GM21717 (cell line): Measurements from ENCODE around the gene GBX2.

Source experiments
- ATAC-seq: cut with Tn5 transposase; IDR thresholded peaks from one replicate; pipeline ENCODE4 v1.9.1; 2021; ENCODE audit warnings: mild to moderate bottlenecking, moderate library complexity; ENCODE audit not compliant: unreplicated experiment

GBX2 gene

GRCh38 chr2:236168110-236169080 is at the start of gene GBX2:
TSS of gene GBX2 (minus strand) at chr2:236168386. CDS start at chr2:236167971, 415 bp downstream.
- ATAC-seq: no peak

- no peak for ATAC-seq
Measured at GRCh38 chr2:236217926-236218325, 49.7 kb upstream of the GBX2 start.

- no peak for ATAC-seq
Measured at GRCh38 chr2:236216711-236217110, 48.5 kb upstream of the GBX2 start.

- no peak for ATAC-seq
Measured at GRCh38 chr2:236215761-236216333, 47.7 kb upstream of the GBX2 start.

- ATAC-seq: no peak
Measured at GRCh38 chr2:236215196-236215595, 47.0 kb upstream of the GBX2 start.

- ATAC-seq: no peak
Measured at GRCh38 chr2:236214376-236214995, 46.3 kb upstream of the GBX2 start.

- ATAC-seq: no peak
Measured at GRCh38 chr2:236211296-236211695, 43.1 kb upstream of the GBX2 start.

- ATAC-seq: no peak
Measured at GRCh38 chr2:236210536-236210935, 42.4 kb upstream of the GBX2 start.

GRCh38 chr2:236209996-236210395 is 41.8 kb upstream of the GBX2 start:
- ATAC-seq: no peak

- no peak for ATAC-seq
Measured at GRCh38 chr2:236209535-236209934, 41.3 kb upstream of the GBX2 start.

GRCh38 chr2:236208019-236208926 is 40.1 kb upstream of the GBX2 start:
- ATAC-seq: no peak

- ATAC-seq: no peak
Measured at GRCh38 chr2:236207472-236207871, 39.3 kb upstream of the GBX2 start.

GRCh38 chr2:236205867-236206645 is 37.9 kb upstream of the GBX2 start:
- no peak for ATAC-seq

- ATAC-seq: no peak
Measured at GRCh38 chr2:236204953-236205352, 36.8 kb upstream of the GBX2 start.

- no peak for ATAC-seq
Measured at GRCh38 chr2:236200378-236200777, 32.2 kb upstream of the GBX2 start.

- ATAC-seq: no peak
Measured at GRCh38 chr2:236196366-236196765, 28.2 kb upstream of the GBX2 start.

- no peak for ATAC-seq
Measured at GRCh38 chr2:236195726-236196125, 27.5 kb upstream of the GBX2 start.

- no peak for ATAC-seq
Measured at GRCh38 chr2:236194786-236195185, 26.6 kb upstream of the GBX2 start.

GRCh38 chr2:236193026-236193425 is 24.8 kb upstream of the GBX2 start:
- ATAC-seq: no peak

- no peak for ATAC-seq
Measured at GRCh38 chr2:236190674-236191073, 22.5 kb upstream of the GBX2 start.
